Measurements from ENCODE around the gene L3MBTL2.

Gene L3MBTL2

DNA sequence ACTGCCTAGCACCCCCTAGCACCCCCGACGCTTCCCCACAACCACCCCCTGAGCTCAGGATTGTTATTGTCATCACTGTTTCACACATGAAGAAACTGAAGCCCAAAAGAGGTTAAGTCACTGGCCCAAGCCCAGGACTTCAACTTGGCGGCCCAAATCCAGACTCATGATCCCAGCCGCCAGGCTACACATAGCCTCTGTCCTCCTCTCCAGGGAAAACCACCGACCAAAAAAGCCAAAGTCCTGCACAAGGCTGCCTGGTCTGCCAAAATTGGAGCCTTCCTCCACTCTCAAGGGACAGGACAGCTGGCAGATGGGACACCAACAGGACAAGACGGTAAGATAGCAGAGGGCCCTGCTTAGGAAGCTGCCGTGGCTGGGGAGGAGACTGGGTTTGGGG lies 10.8 kb downstream of the L3MBTL2 start:
- no peak overlapping the region for H3K9ac ChIP-seq
- H3K4me1 ChIP-seq (ENCODE audit: low read depth, poor library complexity, severe bottlenecking): peaks cover 17% of the 10 kb centered on the region
- H3K27ac ChIP-seq: no peak overlapping the region
- H3K79me2 ChIP-seq (ENCODE audit: insufficient read depth, low read depth): no peaks in the 10 kb centered on the region
- no peaks in the 10 kb centered on the region for H3K27me3 ChIP-seq (ENCODE audit: insufficient read depth, low read depth)
- H3K4me2 ChIP-seq: no peak overlapping the region
- H4K20me1 ChIP-seq (ENCODE audit: insufficient read depth): no peaks in the 10 kb centered on the region
- H2AFZ ChIP-seq (ENCODE audit: low read depth): no peak overlapping the region
- no peaks in the 10 kb centered on the region; the same call in 1 of the 2 replicates for H3K36me3 ChIP-seq (ENCODE audit: insufficient read depth)
- TF ChIP-seq, protein P1, sequence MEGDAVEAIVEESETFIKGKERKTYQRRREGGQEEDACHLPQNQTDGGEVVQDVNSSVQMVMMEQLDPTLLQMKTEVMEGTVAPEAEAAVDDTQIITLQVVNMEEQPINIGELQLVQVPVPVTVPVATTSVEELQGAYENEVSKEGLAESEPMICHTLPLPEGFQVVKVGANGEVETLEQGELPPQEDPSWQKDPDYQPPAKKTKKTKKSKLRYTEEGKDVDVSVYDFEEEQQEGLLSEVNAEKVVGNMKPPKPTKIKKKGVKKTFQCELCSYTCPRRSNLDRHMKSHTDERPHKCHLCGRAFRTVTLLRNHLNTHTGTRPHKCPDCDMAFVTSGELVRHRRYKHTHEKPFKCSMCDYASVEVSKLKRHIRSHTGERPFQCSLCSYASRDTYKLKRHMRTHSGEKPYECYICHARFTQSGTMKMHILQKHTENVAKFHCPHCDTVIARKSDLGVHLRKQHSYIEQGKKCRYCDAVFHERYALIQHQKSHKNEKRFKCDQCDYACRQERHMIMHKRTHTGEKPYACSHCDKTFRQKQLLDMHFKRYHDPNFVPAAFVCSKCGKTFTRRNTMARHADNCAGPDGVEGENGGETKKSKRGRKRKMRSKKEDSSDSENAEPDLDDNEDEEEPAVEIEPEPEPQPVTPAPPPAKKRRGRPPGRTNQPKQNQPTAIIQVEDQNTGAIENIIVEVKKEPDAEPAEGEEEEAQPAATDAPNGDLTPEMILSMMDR (conservative IDR thresholded peaks at IDR 0.05; ENCODE audit: low read depth, low read length): no peak
- H3K4me3 ChIP-seq (IDR thresholded peaks at IDR 0.05; ENCODE audit: insufficient read depth, low read depth, low read length): no peak overlapping the region

GRCh38 chr22:41216984-41217383 lies 11.9 kb downstream of the L3MBTL2 start:
- Histone ChIP-seq H2AFZ (ENCODE audit: low read depth) (no peak overlapping the region), H3K9ac (no peak overlapping the region), H3K4me1 (ENCODE audit: low read depth, poor library complexity, severe bottlenecking) (peaks cover 17% of the 10 kb centered on the region), H3K27me3 (ENCODE audit: insufficient read depth, low read depth) (no peaks in the 10 kb centered on the region), H3K27ac (no peak overlapping the region), H4K20me1 (ENCODE audit: insufficient read depth) (no peaks in the 10 kb centered on the region), H3K4me3 (IDR thresholded peaks at IDR 0.05; ENCODE audit: insufficient read depth, low read depth, low read length) (no peak overlapping the region), H3K79me2 (ENCODE audit: insufficient read depth, low read depth) (no peaks in the 10 kb centered on the region), H3K36me3 (ENCODE audit: insufficient read depth) (no peaks in the 10 kb centered on the region; the same call in 1 of the 2 replicates), H3K4me2 (no peak overlapping the region)
- TF ChIP-seq, protein P1 (conservative IDR thresholded peaks at IDR 0.05; ENCODE audit: low read depth, low read length): no peak

GRCh38 chr22:41217553-41218157 lies 12.5 kb downstream of the L3MBTL2 start:
- H3K4me1 ChIP-seq (ENCODE audit: low read depth, poor library complexity, severe bottlenecking): peaks cover 17% of the 10 kb centered on the region
- no peaks in the 10 kb centered on the region for H4K20me1 ChIP-seq (ENCODE audit: insufficient read depth)
- H3K27ac ChIP-seq: no peak overlapping the region
- no peak overlapping the region for H3K9ac ChIP-seq
- no peak overlapping the region for H2AFZ ChIP-seq (ENCODE audit: low read depth)
- no peaks in the 10 kb centered on the region; the same call in 1 of the 2 replicates for H3K36me3 ChIP-seq (ENCODE audit: insufficient read depth)
- H3K27me3 ChIP-seq (ENCODE audit: insufficient read depth, low read depth): no peaks in the 10 kb centered on the region
- H3K79me2 ChIP-seq (ENCODE audit: insufficient read depth, low read depth): no peaks in the 10 kb centered on the region
- H3K4me2 ChIP-seq: no peak overlapping the region
- TF ChIP-seq, protein P1 (conservative IDR thresholded peaks at IDR 0.05; ENCODE audit: low read depth, low read length): no peak
- H3K4me3 ChIP-seq (IDR thresholded peaks at IDR 0.05; ENCODE audit: insufficient read depth, low read depth, low read length): no peak overlapping the region

DNA sequence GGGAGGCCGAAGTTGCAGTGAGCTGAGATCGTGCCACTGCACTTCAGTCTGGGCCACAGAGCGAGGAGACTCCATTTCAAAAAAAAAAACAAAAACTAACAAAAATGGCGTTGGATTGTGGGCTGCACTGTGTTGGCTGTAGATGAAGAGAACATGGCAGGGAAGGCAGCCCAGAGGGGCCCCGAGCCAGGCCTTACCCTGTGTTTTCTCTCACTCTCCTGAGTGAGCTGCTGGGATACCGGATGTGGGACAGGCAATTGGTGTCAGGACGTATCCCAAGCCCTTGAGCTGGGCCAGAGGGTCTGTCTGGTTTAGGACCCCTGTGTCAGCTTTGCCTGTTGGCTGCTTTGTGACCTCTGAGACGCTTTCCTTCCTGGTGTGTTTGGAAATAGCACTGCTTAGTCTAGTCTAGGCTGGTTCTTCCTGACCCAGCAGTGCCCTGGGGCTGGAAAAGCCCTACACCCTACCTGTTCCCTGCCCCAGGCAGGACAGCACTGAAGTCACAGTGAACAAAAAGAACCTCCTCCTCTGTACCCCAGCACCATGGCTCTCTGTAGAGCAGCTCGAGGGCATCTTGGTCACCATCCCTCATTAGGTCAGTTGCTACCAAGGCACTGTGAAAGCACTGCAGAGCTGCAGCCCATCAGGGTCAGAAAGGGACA lies 17.9 kb downstream of the L3MBTL2 start:
- no peaks in the 10 kb centered on the region for H3K27me3 ChIP-seq (ENCODE audit: insufficient read depth, low read depth)
- H4K20me1 ChIP-seq (ENCODE audit: insufficient read depth): no peaks in the 10 kb centered on the region
- H3K79me2 ChIP-seq (ENCODE audit: insufficient read depth, low read depth): no peaks in the 10 kb centered on the region
- TF ChIP-seq, protein P1 (conservative IDR thresholded peaks at IDR 0.05; ENCODE audit: low read depth, low read length): no peak
- H2AFZ ChIP-seq (ENCODE audit: low read depth): no peak overlapping the region
- H3K9ac ChIP-seq: no peak overlapping the region
- no peak overlapping the region for H3K27ac ChIP-seq
- no peak overlapping the region for H3K4me2 ChIP-seq
- peaks cover 5% of the 10 kb centered on the region for H3K4me1 ChIP-seq (ENCODE audit: low read depth, poor library complexity, severe bottlenecking)
- H3K4me3 ChIP-seq (IDR thresholded peaks at IDR 0.05; ENCODE audit: insufficient read depth, low read depth, low read length): no peak overlapping the region
- no peaks in the 10 kb centered on the region for H3K36me3 ChIP-seq (ENCODE audit: insufficient read depth)

All from KMS-11 (cell line).